VCaP (cell line): ENCODE measurements around the gene ALKBH1.
"Not testable (repeated sequence)": the region's sequence is repeated elsewhere in the genome, so short reads cannot be mapped to it uniquely, and the experiment has no call there.

Experiments
- H3K27ac ChIP-seq: fragments of 450-650 bp; 2 replicates; pipeline ENCODE4 v1.5.1; 2017
- CTCF ChIP-seq: fragments of 450-650 bp; conservative IDR thresholded peaks from 2 replicates; pipeline ENCODE4 v1.5.1; 2017; ENCODE audit warnings: mild to moderate bottlenecking, moderate library complexity

ALKBH1 gene

GRCh38 chr14:77667331-77667730, 40.5 kb downstream of the ALKBH1 start:
- TF ChIP-seq CTCF: no peak
- H3K27ac ChIP-seq: no peak overlapping the region

- no peak for TF ChIP-seq CTCF
- no peak overlapping the region for H3K27ac ChIP-seq
Measured at GRCh38 chr14:77663293-77663692, 44.5 kb downstream of the ALKBH1 start.

GRCh38 chr14:77661562-77661961, 46.3 kb downstream of the ALKBH1 start:
- H3K27ac ChIP-seq: not testable (repeated sequence)

GRCh38 chr14:77660754-77661153, 47.1 kb downstream of the ALKBH1 start:
- TF ChIP-seq CTCF: no peak
- H3K27ac ChIP-seq: no peak overlapping the region

- no peak overlapping the region for H3K27ac ChIP-seq
- TF ChIP-seq CTCF: no peak
Measured at GRCh38 chr14:77659831-77660230, 48.0 kb downstream of the ALKBH1 start.

GRCh38 chr14:77657280-77657679, 50.5 kb downstream of the ALKBH1 start:
- H3K27ac ChIP-seq: no peak overlapping the region
- no peak for TF ChIP-seq CTCF

GRCh38 chr14:77654001-77654441, 53.8 kb downstream of the ALKBH1 start:
- TF ChIP-seq CTCF: no peak
- H3K27ac ChIP-seq: no peak overlapping the region

- TF ChIP-seq CTCF: no peak
- no peak overlapping the region for H3K27ac ChIP-seq
Measured at GRCh38 chr14:77649326-77649725, 58.5 kb downstream of the ALKBH1 start.
